Measurements from ENCODE around the gene LRRC73. TPM values are rescaled to one million over a fixed set of nuclear protein-coding genes. Genes with fewer than 3 reads are reported as not detected.
"Not testable (repeated sequence)": the region's sequence is repeated elsewhere in the genome, so short reads cannot be mapped to it uniquely, and the experiment has no call there.

Gene LRRC73
- total and polyA plus RNA-seq, 2 donors: 0.09 to 0.11 TPM

DNA sequence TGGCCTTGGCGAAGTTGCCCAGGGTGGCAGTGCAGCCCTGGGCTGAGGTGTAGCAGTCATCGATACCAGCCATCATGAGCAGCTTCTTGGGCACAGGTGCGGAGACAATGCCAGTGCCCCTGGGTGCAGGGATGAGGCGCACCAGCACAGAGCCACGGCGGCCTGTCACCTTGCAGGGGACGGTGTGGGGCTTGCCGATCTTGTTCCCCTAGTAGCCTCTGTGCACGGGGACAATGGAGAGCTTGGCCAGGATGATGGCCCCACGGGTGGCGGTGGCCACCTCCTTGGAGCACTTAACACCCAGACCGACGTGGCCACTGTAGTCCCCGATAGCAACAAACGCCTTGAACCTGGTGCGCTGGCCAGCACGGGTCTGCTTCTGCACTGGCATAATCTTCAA, 28.8 kb upstream of the LRRC73 start:
- H3K27me3 ChIP-seq (ENCODE audit: control insufficient read depth in 2 of 2, insufficient read depth in 1 of 2, low read length in 1 of 2); DNase-seq (ENCODE audit: low read depth in 6 of 9, low spot score in 9 of 9); H3K27ac ChIP-seq (ENCODE audit: low read depth in 1 of 2, low read length in 1 of 2); H3K9me3 ChIP-seq (ENCODE audit: control insufficient read depth in 2 of 2, insufficient read depth in 1 of 2, low read length in 1 of 2); H3K4me3 ChIP-seq (ENCODE audit: low read length in 2 of 2); H3K4me1 ChIP-seq (ENCODE audit: control insufficient read depth in 2 of 2, insufficient read depth in 2 of 2, low read length in 2 of 2): not testable (repeated sequence)
- WGBS: 98% methylated on average over 15 of the region's 17 CpGs
- H3K36me3 ChIP-seq (ENCODE audit: control insufficient read depth in 2 of 2, insufficient read depth in 2 of 2, low read length in 1 of 2): peaks cover 16 to 49% of the 10 kb centered on the region in 2 donors

DNA sequence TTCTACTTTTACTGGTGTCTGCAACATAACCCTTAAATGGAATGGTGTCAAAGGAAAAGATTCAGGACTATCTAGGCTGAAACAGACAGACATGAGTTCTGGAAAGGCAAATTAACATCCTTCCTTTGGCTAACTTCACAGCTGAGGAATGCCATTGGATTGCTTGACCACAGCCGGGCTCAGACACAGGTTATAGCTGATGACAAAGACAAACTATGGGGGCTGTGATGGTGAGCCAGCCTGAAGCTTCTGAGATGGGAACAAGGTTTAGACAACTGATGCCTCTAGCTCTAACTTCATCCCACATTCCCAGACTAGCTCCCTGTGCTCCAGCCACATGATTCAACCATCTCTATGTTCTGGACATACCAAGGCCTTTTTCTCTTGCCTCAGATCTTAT, 22.1 kb upstream of the LRRC73 start:
- Histone ChIP-seq H3K36me3 (ENCODE audit: control insufficient read depth in 2 of 2, insufficient read depth in 2 of 2, low read length in 1 of 2) (peaks cover 62 to 71% of the 10 kb centered on the region in 2 donors), H3K9me3 (ENCODE audit: control insufficient read depth in 2 of 2, insufficient read depth in 1 of 2, low read length in 1 of 2) (no peaks in the 10 kb centered on the region), H3K27me3 (ENCODE audit: control insufficient read depth in 2 of 2, insufficient read depth in 1 of 2, low read length in 1 of 2) (no peaks in the 10 kb centered on the region), H3K4me1 (ENCODE audit: control insufficient read depth in 2 of 2, insufficient read depth in 2 of 2, low read length in 2 of 2) (no peaks in the 10 kb centered on the region), H3K27ac (ENCODE audit: low read depth in 1 of 2, low read length in 1 of 2) (no peak overlapping the region), H3K4me3 (ENCODE audit: low read length in 2 of 2) (no peak overlapping the region)
- no peak for DNase-seq (ENCODE audit: low read depth in 6 of 9, low spot score in 9 of 9)
- WGBS: 98% methylated on average over 1 of the region's 1 CpG

DNA sequence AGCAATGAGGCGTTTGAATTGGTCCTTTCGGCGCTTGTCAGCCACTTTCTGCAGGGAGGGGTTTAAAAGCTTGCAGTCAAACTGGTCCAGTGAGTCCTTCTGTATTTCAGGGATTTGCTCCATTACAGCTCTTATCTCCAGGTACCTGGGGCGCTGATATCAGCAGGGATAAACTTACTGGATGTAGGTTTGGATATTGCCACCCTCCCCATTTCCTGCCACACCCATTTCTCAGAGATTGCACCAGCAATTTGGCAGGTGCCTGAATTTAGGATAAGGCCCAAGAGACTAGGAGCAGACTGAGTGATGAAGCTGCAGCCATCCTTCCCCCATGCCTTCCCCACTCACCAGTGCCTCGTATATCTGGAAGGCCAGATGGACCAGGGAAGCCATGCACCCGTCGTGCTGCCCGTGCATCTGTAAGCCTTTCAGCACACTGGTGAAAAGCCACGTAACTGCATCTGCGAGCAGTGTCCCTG, 14.4 kb upstream of the LRRC73 start:
- Histone ChIP-seq H3K27ac (ENCODE audit: low read depth in 1 of 2, low read length in 1 of 2) (no peak overlapping the region), H3K9me3 (ENCODE audit: control insufficient read depth in 2 of 2, insufficient read depth in 1 of 2, low read length in 1 of 2) (no peaks in the 10 kb centered on the region), H3K36me3 (ENCODE audit: control insufficient read depth in 2 of 2, insufficient read depth in 2 of 2, low read length in 1 of 2) (peaks cover 91 to 94% of the 10 kb centered on the region in 2 donors), H3K4me1 (ENCODE audit: control insufficient read depth in 2 of 2, insufficient read depth in 2 of 2, low read length in 2 of 2) (no peaks in the 10 kb centered on the region), H3K27me3 (ENCODE audit: control insufficient read depth in 2 of 2, insufficient read depth in 1 of 2, low read length in 1 of 2) (no peaks in the 10 kb centered on the region), H3K4me3 (ENCODE audit: low read length in 2 of 2) (no peak overlapping the region)
- 98% methylated on average over 10 of the region's 10 CpGs for WGBS
- DNase-seq (ENCODE audit: low read depth in 6 of 9, low spot score in 9 of 9): no peak

- Histone ChIP-seq H3K4me3 (ENCODE audit: low read length in 2 of 2) (no peak overlapping the region), H3K9me3 (ENCODE audit: control insufficient read depth in 2 of 2, insufficient read depth in 1 of 2, low read length in 1 of 2) (no peaks in the 10 kb centered on the region), H3K36me3 (ENCODE audit: control insufficient read depth in 2 of 2, insufficient read depth in 2 of 2, low read length in 1 of 2) (peaks cover 81 to 90% of the 10 kb centered on the region in 2 donors), H3K4me1 (ENCODE audit: control insufficient read depth in 2 of 2, insufficient read depth in 2 of 2, low read length in 2 of 2) (no peaks in the 10 kb centered on the region), H3K27ac (ENCODE audit: low read depth in 1 of 2, low read length in 1 of 2) (no peak overlapping the region), H3K27me3 (ENCODE audit: control insufficient read depth in 2 of 2, insufficient read depth in 1 of 2, low read length in 1 of 2) (no peaks in the 10 kb centered on the region)
- DNase-seq (ENCODE audit: low read depth in 6 of 9, low spot score in 9 of 9): no peak
- whole genome bisulfite sequencing: 100% methylated on average over 3 of the region's 3 CpGs
Observed at GRCh38 chr6:43523284-43523683, 13.1 kb upstream of the LRRC73 start.

DNA sequence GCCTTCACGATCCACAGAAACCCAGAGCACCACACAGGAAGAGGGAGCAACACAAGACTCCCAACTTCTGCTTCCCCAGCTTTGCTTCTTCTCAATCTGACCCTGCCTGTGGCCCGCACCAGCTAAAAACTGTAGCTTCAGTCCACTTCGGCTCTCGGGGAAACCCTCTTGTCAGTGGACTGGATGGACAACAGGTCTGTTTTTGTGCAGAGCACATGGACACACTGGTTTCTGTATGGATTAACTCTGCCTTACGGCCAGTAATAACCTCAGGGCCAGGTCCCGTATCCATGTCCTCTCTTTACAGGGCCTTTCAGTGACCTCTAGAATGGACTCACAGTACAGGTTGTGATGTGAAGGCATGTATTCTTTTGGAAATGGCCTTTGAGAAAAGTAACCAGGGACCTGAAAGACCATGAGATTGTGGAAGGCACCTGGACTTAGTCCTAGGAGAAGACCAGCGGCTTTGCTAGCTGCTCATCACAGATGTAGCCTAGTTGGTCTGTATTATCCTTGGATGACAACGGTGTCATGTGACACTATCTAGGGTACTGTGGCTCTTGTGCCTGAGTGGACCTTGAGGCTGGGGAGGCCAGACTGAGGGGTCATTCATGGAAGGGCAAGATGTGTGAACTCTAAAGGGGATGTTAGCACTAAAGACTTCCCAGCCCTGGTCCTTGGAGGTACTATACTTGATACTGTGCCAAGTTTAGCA, 12.6 kb upstream of the LRRC73 start:
- WGBS: 97% methylated on average over 8 of the region's 8 CpGs
- Histone ChIP-seq H3K27ac (ENCODE audit: low read depth in 1 of 2, low read length in 1 of 2) (no peak overlapping the region), H3K4me1 (ENCODE audit: control insufficient read depth in 2 of 2, insufficient read depth in 2 of 2, low read length in 2 of 2) (peaks cover 2 to 4% of the 10 kb centered on the region in 2 donors), H3K9me3 (ENCODE audit: control insufficient read depth in 2 of 2, insufficient read depth in 1 of 2, low read length in 1 of 2) (no peaks in the 10 kb centered on the region), H3K36me3 (ENCODE audit: control insufficient read depth in 2 of 2, insufficient read depth in 2 of 2, low read length in 1 of 2) (peaks cover 76 to 84% of the 10 kb centered on the region in 2 donors), H3K27me3 (ENCODE audit: control insufficient read depth in 2 of 2, insufficient read depth in 1 of 2, low read length in 1 of 2) (no peaks in the 10 kb centered on the region), H3K4me3 (ENCODE audit: low read length in 2 of 2) (no peak overlapping the region)
- DNase-seq (ENCODE audit: low read depth in 6 of 9, low spot score in 9 of 9): no peak

DNA sequence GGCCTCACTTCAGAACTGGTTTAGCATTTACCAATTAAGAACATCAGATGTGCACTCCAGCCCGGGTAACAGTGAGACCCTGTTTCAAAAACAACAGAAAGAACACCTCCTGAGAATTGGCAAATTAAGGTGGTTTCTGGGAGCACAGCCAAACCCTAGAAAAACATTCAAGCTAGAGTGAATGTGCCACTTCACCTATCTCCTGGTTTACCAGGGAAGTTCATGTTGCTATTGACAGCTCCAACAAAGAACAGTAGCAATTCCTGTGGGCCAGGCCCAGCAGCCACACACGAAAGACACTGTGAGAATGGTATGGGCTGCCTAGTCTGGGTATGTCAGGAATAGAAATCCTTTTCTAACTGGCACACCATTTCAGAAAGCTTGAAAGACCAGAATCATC, 11.7 kb upstream of the LRRC73 start:
- DNase-seq (ENCODE audit: low read depth in 6 of 9, low spot score in 9 of 9): no peak
- WGBS: 97% methylated on average over 2 of the region's 2 CpGs
- Histone ChIP-seq H3K36me3 (ENCODE audit: control insufficient read depth in 2 of 2, insufficient read depth in 2 of 2, low read length in 1 of 2) (peaks cover 68 to 76% of the 10 kb centered on the region in 2 donors), H3K27me3 (ENCODE audit: control insufficient read depth in 2 of 2, insufficient read depth in 1 of 2, low read length in 1 of 2) (no peaks in the 10 kb centered on the region), H3K4me3 (ENCODE audit: low read length in 2 of 2) (no peak overlapping the region), H3K27ac (ENCODE audit: low read depth in 1 of 2, low read length in 1 of 2) (no peak overlapping the region), H3K4me1 (ENCODE audit: control insufficient read depth in 2 of 2, insufficient read depth in 2 of 2, low read length in 2 of 2) (peaks cover 2 to 4% of the 10 kb centered on the region in 2 donors), H3K9me3 (ENCODE audit: control insufficient read depth in 2 of 2, insufficient read depth in 1 of 2, low read length in 1 of 2) (no peaks in the 10 kb centered on the region)

- no peak overlapping the region for H3K4me3 ChIP-seq (ENCODE audit: low read length in 2 of 2)
- no peak for DNase-seq (ENCODE audit: low read depth in 6 of 9, low spot score in 9 of 9)
- peaks cover 55 to 67% of the 10 kb centered on the region in 2 donors for H3K36me3 ChIP-seq (ENCODE audit: control insufficient read depth in 2 of 2, insufficient read depth in 2 of 2, low read length in 1 of 2)
- H3K9me3 ChIP-seq (ENCODE audit: control insufficient read depth in 2 of 2, insufficient read depth in 1 of 2, low read length in 1 of 2): peaks cover 0 to 3% of the 10 kb centered on the region in 2 donors
- no peak overlapping the region for H3K27ac ChIP-seq (ENCODE audit: low read depth in 1 of 2, low read length in 1 of 2)
- peaks cover 15% of the 10 kb centered on the region in 2 donors for H3K4me1 ChIP-seq (ENCODE audit: control insufficient read depth in 2 of 2, insufficient read depth in 2 of 2, low read length in 2 of 2)
- no peaks in the 10 kb centered on the region for H3K27me3 ChIP-seq (ENCODE audit: control insufficient read depth in 2 of 2, insufficient read depth in 1 of 2, low read length in 1 of 2)
- 98% methylated on average over 8 of the region's 8 CpGs for WGBS
Observed at GRCh38 chr6:43520097-43520496, 10.0 kb upstream of the LRRC73 start.

DNA sequence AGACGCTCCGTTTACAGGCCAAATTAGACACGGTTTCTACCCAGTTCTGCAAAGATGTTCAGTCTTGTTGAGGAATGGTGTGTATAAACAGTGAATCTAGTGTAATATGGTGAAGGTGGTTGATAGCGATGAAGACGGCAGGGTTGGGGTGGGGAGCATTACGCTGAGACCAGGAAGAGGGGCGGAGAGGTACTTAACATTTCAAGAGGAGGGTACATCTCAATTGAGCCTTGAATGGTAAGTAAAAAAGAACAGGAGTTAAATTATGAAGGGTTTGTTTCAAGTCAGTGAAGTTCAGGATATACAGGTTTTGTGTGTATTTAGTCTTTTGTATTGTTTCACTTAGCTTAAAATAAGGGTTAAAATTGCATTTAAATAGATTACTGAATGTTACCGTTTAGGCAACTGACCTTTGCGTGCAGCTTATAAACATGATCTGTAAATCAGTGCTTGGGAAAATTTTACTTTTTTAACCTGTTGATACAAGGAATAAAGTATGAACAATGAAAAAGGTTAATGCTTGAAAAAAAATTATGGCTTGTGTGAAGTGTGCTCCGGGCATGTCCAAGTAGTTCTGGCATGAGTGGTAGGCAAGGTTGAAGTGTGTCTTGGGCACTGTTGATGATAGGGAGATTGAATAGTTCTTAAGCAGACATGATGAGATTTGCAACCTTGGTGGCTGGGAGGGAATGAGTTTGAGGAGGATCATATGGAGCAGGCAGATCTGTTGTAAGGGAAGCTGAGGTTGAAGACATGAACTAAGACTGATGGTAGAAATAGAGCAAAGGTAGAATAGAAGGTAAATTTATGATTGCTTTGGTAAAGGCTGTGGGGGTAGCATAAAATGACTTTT, 7.6 kb upstream of the LRRC73 start:
- peaks cover 48 to 66% of the 10 kb centered on the region in 2 donors for H3K36me3 ChIP-seq (ENCODE audit: control insufficient read depth in 2 of 2, insufficient read depth in 2 of 2, low read length in 1 of 2)
- peak in 1 of 9 donors; percentile 22 for DNase-seq (ENCODE audit: low read depth in 6 of 9, low spot score in 9 of 9)
- peaks cover 0 to 3% of the 10 kb centered on the region in 2 donors for H3K9me3 ChIP-seq (ENCODE audit: control insufficient read depth in 2 of 2, insufficient read depth in 1 of 2, low read length in 1 of 2)
- H3K27ac ChIP-seq (ENCODE audit: low read depth in 1 of 2, low read length in 1 of 2): no peak overlapping the region
- peaks cover 15 to 16% of the 10 kb centered on the region in 2 donors for H3K4me1 ChIP-seq (ENCODE audit: control insufficient read depth in 2 of 2, insufficient read depth in 2 of 2, low read length in 2 of 2)
- peak overlapping the region; percentile 94 for H3K4me3 ChIP-seq (ENCODE audit: low read length in 2 of 2)
- no peaks in the 10 kb centered on the region for H3K27me3 ChIP-seq (ENCODE audit: control insufficient read depth in 2 of 2, insufficient read depth in 1 of 2, low read length in 1 of 2)
- WGBS: 8% methylated on average over 10 of the region's 10 CpGs

All from thymus (tissue), 11 donors.